Neural cell (in vitro differentiated cells): ENCODE results near the gene ANGPTL8. TPM values are rescaled to one million over a fixed set of nuclear protein-coding genes. Genes with fewer than 3 reads are reported as not detected.

ENCODE experiments used
- H2AFZ ChIP-seq: fragments of 200-600, 300-800 bp; sonication (generic), shearing (Covaris generic); 2 replicates; pipeline ENCODE4 v1.6.0; 2014; ENCODE audit warnings: low read depth, mild to moderate bottlenecking, antibody characterized with exemption, low read length, moderate library complexity
- H3F3A ChIP-seq: fragments of 200-600 bp; shearing (Covaris generic); 2 replicates; pipeline ENCODE4 v1.6.1; 2016; ENCODE audit warnings: mild to moderate bottlenecking, moderate library complexity, mixed read lengths, antibody characterized with exemption, low read length; ENCODE audit not compliant: insufficient read depth, poor library complexity, severe bottlenecking
- H3K27ac ChIP-seq: fragments of 200-600, 300-800 bp; sonication (generic), shearing (Covaris generic); 2 replicates; pipeline ENCODE4 v1.5.1; 2014; ENCODE audit warnings: mild to moderate bottlenecking, low read length, moderate library complexity
- H3K27me3 ChIP-seq: fragments of 300-800, 200-600 bp; sonication (generic), shearing (Covaris generic); 2 replicates; pipeline ENCODE4 v1.6.0; 2014; ENCODE audit warnings: mild to moderate bottlenecking, low read depth, low read length, moderate library complexity; ENCODE audit not compliant: insufficient read depth
- H3K36me3 ChIP-seq: fragments of 300-800, 200-600 bp; sonication (generic), shearing (Covaris generic); 2 replicates; pipeline ENCODE4 v1.5.1; 2014; ENCODE audit warnings: mild to moderate bottlenecking, antibody characterized with exemption, low read length, moderate library complexity; ENCODE audit not compliant: insufficient read depth
- H3K4me2 ChIP-seq: fragments of 300-800, 200-600 bp; sonication (generic), shearing (Covaris generic); 2 replicates; pipeline ENCODE4 v1.6.0; 2014; ENCODE audit warnings: mild to moderate bottlenecking, low read length
- H3K4me3 ChIP-seq: fragments of 300-800, 200-600 bp; sonication (generic), shearing (Covaris generic); 2 replicates; pipeline ENCODE4 v1.5.1; 2014; ENCODE audit warnings: mild to moderate bottlenecking, low read length, moderate library complexity
- H3K79me2 ChIP-seq: fragments of 200-600 bp; shearing (Covaris generic); replicated peaks from 2 replicates; pipeline ENCODE4 v1.6.0; 2014; ENCODE audit warnings: mild to moderate bottlenecking, low read length, moderate library complexity; ENCODE audit not compliant: insufficient read depth
- H3K9ac ChIP-seq: fragments of 300-800, 200-600 bp; sonication (generic), shearing (Covaris generic); 2 replicates; pipeline ENCODE4 v1.6.1; 2016; ENCODE audit warnings: mild to moderate bottlenecking, low read length, mixed read lengths
- H3K9me2 ChIP-seq: fragments of 200-600 bp; shearing (Covaris generic); 2 replicates; pipeline ENCODE4 v1.6.1; 2016; ENCODE audit warnings: mild to moderate bottlenecking, low read length, mixed read lengths; ENCODE audit not compliant: insufficient read depth
- H3K9me3 ChIP-seq: fragments of 200-600, 300-800 bp; sonication (generic), shearing (Covaris generic); 2 replicates; pipeline ENCODE4 v1.6.1; 2016; ENCODE audit warnings: mild to moderate bottlenecking, mixed run types, low read length, moderate library complexity, mixed read lengths
- H4K20me1 ChIP-seq: fragments of 200-600 bp; shearing (Covaris generic); 2 replicates; pipeline ENCODE4 v1.6.1; 2016; ENCODE audit warnings: mild to moderate bottlenecking, mixed run types; ENCODE audit not compliant: insufficient read depth
- EP300 ChIP-seq: fragments of 450-650 bp; conservative IDR thresholded peaks from 2 replicates; pipeline ENCODE4 v1.6.1; 2014; ENCODE audit warnings: antibody characterized with exemption, mild to moderate bottlenecking, moderate library complexity; ENCODE audit not compliant: poor library complexity, severe bottlenecking
- EZH2 ChIP-seq: fragments of 200-600, 300-800 bp; shearing (Covaris generic), sonication (generic); IDR thresholded peaks from 2 replicates; pipeline ENCODE4 v1.6.1; 2014; ENCODE audit warnings: antibody characterized with exemption, low read length, borderline replicate concordance, mild to moderate bottlenecking; ENCODE audit not compliant: insufficient read depth, poor library complexity, severe bottlenecking
- MXI1 ChIP-seq: fragments of 450-650 bp; conservative IDR thresholded peaks from 2 replicates; pipeline ENCODE4 v1.6.1; 2014; ENCODE audit warnings: antibody characterized with exemption, mild to moderate bottlenecking; ENCODE audit not compliant: poor library complexity, severe bottlenecking
- POLR2AphosphoS5 ChIP-seq: IDR thresholded peaks from 2 replicates; pipeline ENCODE4 v1.6.1; 2012
- RAD21 ChIP-seq: fragments of 450-650 bp; conservative IDR thresholded peaks from 2 replicates; pipeline ENCODE4 v1.6.1; 2014; ENCODE audit warnings: antibody characterized with exemption, mild to moderate bottlenecking, moderate library complexity
- SMC3 ChIP-seq: fragments of 450-650 bp; conservative IDR thresholded peaks from 2 replicates; pipeline ENCODE4 v1.6.1; 2014; ENCODE audit warnings: antibody characterized with exemption, mild to moderate bottlenecking, moderate library complexity; ENCODE audit not compliant: poor library complexity
- TAF1 ChIP-seq: IDR thresholded peaks from 2 replicates; pipeline ENCODE4 v1.6.1; 2012; ENCODE audit warnings: low read depth
- polyA plus RNA-seq: library from polyadenylated mRNA; depleted of rRNA; stranded (reverse); fragments of >200 nt; gene quantifications from 2 replicates; pipeline ENCODE4 v1.2.3, GENCODE V29; 2014
- TF ChIP-seq, protein P1 (sequence below): IDR thresholded peaks from 2 replicates; pipeline ENCODE4 v1.6.1; 2012; ENCODE audit warnings: borderline replicate concordance
- TF ChIP-seq, protein P2 (sequence below): fragments of 450-650 bp; IDR thresholded peaks from 2 replicates; pipeline ENCODE4 v1.5.1; 2014; ENCODE audit warnings: antibody characterized with exemption, mild to moderate bottlenecking, moderate library complexity; ENCODE audit not compliant: poor library complexity, severe bottlenecking

ANGPTL8 gene
- polyA plus RNA-seq, 1 donor from 2014 or later, result not detected

DNA sequence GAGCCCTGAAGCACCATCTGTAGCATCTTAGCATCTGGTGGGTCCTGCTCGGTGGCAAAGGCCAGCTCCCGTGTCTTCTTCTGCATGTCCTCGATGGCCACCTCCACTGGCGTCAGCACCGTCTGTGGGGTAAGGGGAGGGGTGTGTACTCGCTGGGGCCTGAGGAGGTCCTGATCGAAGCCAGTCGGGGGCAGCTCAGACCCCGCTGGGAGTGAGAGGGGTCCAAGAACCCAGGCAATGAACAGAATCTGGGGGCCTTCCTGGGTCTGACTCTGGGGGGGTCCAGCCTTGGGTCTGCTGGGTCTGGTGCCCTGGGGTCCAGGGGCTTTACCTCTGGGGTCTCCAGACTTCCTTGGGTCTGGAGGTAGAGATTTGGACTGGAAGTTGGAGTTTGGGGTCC lies 38.5 kb upstream of the ANGPTL8 start:
- H3K4me3 ChIP-seq, result no peak overlapping the region
- no peaks in the 10 kb centered on the region for H4K20me1 ChIP-seq
- H3K27ac ChIP-seq, result no peak overlapping the region
- H3K27me3 ChIP-seq, result peaks cover 10% of the 10 kb centered on the region
- H3K9ac ChIP-seq, result no peak overlapping the region
- H3K4me2 ChIP-seq, result no peak overlapping the region
- H3K9me3 ChIP-seq, result no peaks in the 10 kb centered on the region
- no peaks in the 10 kb centered on the region for H3K36me3 ChIP-seq
- no peaks in the 10 kb centered on the region for H3F3A ChIP-seq
- no peaks in the 10 kb centered on the region for H3K9me2 ChIP-seq
- TF ChIP-seq SMC3 (no peak), EZH2 (no peak), RAD21 (no peak), EP300 (no peak), TAF1 (no peak), MXI1 (no peak), POLR2AphosphoS5 (no peak)
- TF ChIP-seq, protein P1, sequence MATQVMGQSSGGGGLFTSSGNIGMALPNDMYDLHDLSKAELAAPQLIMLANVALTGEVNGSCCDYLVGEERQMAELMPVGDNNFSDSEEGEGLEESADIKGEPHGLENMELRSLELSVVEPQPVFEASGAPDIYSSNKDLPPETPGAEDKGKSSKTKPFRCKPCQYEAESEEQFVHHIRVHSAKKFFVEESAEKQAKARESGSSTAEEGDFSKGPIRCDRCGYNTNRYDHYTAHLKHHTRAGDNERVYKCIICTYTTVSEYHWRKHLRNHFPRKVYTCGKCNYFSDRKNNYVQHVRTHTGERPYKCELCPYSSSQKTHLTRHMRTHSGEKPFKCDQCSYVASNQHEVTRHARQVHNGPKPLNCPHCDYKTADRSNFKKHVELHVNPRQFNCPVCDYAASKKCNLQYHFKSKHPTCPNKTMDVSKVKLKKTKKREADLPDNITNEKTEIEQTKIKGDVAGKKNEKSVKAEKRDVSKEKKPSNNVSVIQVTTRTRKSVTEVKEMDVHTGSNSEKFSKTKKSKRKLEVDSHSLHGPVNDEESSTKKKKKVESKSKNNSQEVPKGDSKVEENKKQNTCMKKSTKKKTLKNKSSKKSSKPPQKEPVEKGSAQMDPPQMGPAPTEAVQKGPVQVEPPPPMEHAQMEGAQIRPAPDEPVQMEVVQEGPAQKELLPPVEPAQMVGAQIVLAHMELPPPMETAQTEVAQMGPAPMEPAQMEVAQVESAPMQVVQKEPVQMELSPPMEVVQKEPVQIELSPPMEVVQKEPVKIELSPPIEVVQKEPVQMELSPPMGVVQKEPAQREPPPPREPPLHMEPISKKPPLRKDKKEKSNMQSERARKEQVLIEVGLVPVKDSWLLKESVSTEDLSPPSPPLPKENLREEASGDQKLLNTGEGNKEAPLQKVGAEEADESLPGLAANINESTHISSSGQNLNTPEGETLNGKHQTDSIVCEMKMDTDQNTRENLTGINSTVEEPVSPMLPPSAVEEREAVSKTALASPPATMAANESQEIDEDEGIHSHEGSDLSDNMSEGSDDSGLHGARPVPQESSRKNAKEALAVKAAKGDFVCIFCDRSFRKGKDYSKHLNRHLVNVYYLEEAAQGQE, result no peak
- TF ChIP-seq, protein P2, sequence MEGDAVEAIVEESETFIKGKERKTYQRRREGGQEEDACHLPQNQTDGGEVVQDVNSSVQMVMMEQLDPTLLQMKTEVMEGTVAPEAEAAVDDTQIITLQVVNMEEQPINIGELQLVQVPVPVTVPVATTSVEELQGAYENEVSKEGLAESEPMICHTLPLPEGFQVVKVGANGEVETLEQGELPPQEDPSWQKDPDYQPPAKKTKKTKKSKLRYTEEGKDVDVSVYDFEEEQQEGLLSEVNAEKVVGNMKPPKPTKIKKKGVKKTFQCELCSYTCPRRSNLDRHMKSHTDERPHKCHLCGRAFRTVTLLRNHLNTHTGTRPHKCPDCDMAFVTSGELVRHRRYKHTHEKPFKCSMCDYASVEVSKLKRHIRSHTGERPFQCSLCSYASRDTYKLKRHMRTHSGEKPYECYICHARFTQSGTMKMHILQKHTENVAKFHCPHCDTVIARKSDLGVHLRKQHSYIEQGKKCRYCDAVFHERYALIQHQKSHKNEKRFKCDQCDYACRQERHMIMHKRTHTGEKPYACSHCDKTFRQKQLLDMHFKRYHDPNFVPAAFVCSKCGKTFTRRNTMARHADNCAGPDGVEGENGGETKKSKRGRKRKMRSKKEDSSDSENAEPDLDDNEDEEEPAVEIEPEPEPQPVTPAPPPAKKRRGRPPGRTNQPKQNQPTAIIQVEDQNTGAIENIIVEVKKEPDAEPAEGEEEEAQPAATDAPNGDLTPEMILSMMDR, result no peak
- H2AFZ ChIP-seq, result no peak overlapping the region
- no peaks in the 10 kb centered on the region for H3K79me2 ChIP-seq

DNA sequence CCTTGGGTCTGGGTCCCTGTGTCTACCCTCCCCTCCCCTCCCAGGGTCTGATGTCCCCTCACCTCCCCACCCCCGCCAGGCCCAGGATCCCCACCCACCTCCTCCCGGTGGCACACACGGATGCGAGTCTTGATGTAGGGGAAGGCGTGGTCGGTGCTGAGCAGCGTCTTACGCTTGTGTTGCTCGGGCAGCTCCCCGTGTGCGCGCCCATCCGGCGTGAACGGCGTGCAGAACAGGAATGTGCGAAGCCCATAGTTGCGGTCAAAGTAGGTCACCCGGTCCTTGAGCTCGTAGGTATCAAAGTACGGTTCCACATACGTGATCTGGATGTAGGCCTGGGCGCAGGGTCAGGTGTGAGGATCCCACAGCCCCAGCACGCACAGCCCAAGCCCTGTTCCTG lies 37.6 kb upstream of the ANGPTL8 start:
- Histone ChIP-seq H3K4me3 (no peak overlapping the region), H3K9me3 (no peaks in the 10 kb centered on the region), H3K9me2 (no peaks in the 10 kb centered on the region), H4K20me1 (no peaks in the 10 kb centered on the region), H3K27ac (no peak overlapping the region), H3K79me2 (no peaks in the 10 kb centered on the region), H3K27me3 (peaks cover 5% of the 10 kb centered on the region), H3K36me3 (no peaks in the 10 kb centered on the region), H2AFZ (no peak overlapping the region), H3K4me2 (no peak overlapping the region), H3F3A (no peaks in the 10 kb centered on the region), H3K9ac (no peak overlapping the region)
- TF ChIP-seq, protein P2, result no peak
- TF ChIP-seq POLR2AphosphoS5, result no peak
- no peak for TF ChIP-seq SMC3
- TF ChIP-seq RAD21, result no peak
- TF ChIP-seq, protein P1, result no peak
- TF ChIP-seq EZH2, result no peak
- TF ChIP-seq EP300, result no peak
- no peak for TF ChIP-seq MXI1
- TF ChIP-seq TAF1, result no peak
